ENCODE results near the gene KREMEN1.

KREMEN1 gene

DNA sequence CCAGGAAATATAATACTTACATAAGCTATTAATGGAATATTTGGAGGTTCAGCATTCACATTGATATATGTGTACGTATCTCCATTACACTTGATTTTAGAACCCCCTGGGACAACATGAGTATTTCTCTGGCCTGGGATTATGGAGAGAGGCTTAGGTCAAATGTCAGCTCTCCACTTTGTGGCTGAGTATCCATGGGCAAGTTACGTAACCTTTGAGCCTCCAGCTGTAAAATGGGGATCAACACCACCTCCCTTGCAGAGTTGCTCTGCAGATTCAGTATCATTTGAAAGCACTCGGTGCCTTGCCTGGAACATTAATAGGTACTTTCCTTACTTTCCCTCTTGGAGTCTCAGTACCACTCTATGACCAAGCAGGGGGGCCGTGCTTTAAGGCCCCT is 44.4 kb upstream of the KREMEN1 start:
- no peak for DNase-seq (ENCODE audit: low read depth in 1 of 2, low spot score in 1 of 2)
- Histone ChIP-seq H3K4me3 (replicated peaks; ENCODE audit: insufficient read depth, low read length) (no peak overlapping the region), H3K27ac (replicated peaks) (no peak overlapping the region), H3K27me3 (ENCODE audit: insufficient read depth, poor library complexity, severe bottlenecking) (no peaks in the 10 kb centered on the region)
- no peak for TF ChIP-seq CTCF (IDR thresholded peaks at IDR 0.05; ENCODE audit: insufficient read depth, low read length)
- TF ChIP-seq, protein P1, sequence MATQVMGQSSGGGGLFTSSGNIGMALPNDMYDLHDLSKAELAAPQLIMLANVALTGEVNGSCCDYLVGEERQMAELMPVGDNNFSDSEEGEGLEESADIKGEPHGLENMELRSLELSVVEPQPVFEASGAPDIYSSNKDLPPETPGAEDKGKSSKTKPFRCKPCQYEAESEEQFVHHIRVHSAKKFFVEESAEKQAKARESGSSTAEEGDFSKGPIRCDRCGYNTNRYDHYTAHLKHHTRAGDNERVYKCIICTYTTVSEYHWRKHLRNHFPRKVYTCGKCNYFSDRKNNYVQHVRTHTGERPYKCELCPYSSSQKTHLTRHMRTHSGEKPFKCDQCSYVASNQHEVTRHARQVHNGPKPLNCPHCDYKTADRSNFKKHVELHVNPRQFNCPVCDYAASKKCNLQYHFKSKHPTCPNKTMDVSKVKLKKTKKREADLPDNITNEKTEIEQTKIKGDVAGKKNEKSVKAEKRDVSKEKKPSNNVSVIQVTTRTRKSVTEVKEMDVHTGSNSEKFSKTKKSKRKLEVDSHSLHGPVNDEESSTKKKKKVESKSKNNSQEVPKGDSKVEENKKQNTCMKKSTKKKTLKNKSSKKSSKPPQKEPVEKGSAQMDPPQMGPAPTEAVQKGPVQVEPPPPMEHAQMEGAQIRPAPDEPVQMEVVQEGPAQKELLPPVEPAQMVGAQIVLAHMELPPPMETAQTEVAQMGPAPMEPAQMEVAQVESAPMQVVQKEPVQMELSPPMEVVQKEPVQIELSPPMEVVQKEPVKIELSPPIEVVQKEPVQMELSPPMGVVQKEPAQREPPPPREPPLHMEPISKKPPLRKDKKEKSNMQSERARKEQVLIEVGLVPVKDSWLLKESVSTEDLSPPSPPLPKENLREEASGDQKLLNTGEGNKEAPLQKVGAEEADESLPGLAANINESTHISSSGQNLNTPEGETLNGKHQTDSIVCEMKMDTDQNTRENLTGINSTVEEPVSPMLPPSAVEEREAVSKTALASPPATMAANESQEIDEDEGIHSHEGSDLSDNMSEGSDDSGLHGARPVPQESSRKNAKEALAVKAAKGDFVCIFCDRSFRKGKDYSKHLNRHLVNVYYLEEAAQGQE (IDR thresholded peaks at IDR 0.05; ENCODE audit: insufficient replicate concordance, low read depth) = no peak
- no peak for TF ChIP-seq POLR2AphosphoS5 (IDR thresholded peaks at IDR 0.05; ENCODE audit: low read depth)
- TF ChIP-seq GABPA (IDR thresholded peaks at IDR 0.05; ENCODE audit: low read depth) = no peak
- no peak for TF ChIP-seq SPI1 (IDR thresholded peaks at IDR 0.05; ENCODE audit: borderline replicate concordance, low read depth)

GRCh38 chr22:29029202-29030000 is 43.4 kb upstream of the KREMEN1 start:
- DNase-seq (ENCODE audit: low read depth in 1 of 2, low spot score in 1 of 2) = no peak

GRCh38 chr22:29030016-29030617 is 42.7 kb upstream of the KREMEN1 start:
- no peak for DNase-seq (ENCODE audit: low read depth in 1 of 2, low spot score in 1 of 2)
- TF ChIP-seq GABPA (IDR thresholded peaks at IDR 0.05; ENCODE audit: low read depth) (no peak), CTCF (IDR thresholded peaks at IDR 0.05; ENCODE audit: insufficient read depth, low read length) (no peak), SPI1 (IDR thresholded peaks at IDR 0.05; ENCODE audit: borderline replicate concordance, low read depth) (no peak), POLR2AphosphoS5 (IDR thresholded peaks at IDR 0.05; ENCODE audit: low read depth) (no peak)
- TF ChIP-seq, protein P1 (IDR thresholded peaks at IDR 0.05; ENCODE audit: insufficient replicate concordance, low read depth) = no peak
- Histone ChIP-seq H3K4me3 (replicated peaks; ENCODE audit: insufficient read depth, low read length) (no peak overlapping the region), H3K27me3 (ENCODE audit: insufficient read depth, poor library complexity, severe bottlenecking) (no peaks in the 10 kb centered on the region), H3K27ac (replicated peaks) (no peak overlapping the region)

More at GRCh38 chr22:29029202-29030000, 43.4 kb upstream of the KREMEN1 start:
- H3K27me3 ChIP-seq (ENCODE audit: insufficient read depth, poor library complexity, severe bottlenecking) = no peaks in the 10 kb centered on the region
- no peak overlapping the region for H3K27ac ChIP-seq (replicated peaks)
- H3K4me3 ChIP-seq (replicated peaks; ENCODE audit: insufficient read depth, low read length) = no peak overlapping the region
- TF ChIP-seq SPI1 (IDR thresholded peaks at IDR 0.05; ENCODE audit: borderline replicate concordance, low read depth) (no peak), CTCF (IDR thresholded peaks at IDR 0.05; ENCODE audit: insufficient read depth, low read length) (no peak), POLR2AphosphoS5 (IDR thresholded peaks at IDR 0.05; ENCODE audit: low read depth) (no peak)
- TF ChIP-seq, protein P1 (IDR thresholded peaks at IDR 0.05; ENCODE audit: insufficient replicate concordance, low read depth) = no peak

All from HL-60 (cell line).